HepG2 (cell line): ENCODE measurements around the gene JAKMIP2. TPM values are rescaled to one million over a fixed set of nuclear protein-coding genes. Genes with fewer than 3 reads are reported as not detected.

Source experiments
- DNMT1 ChIP-seq: sonication (generic); formaldehyde crosslinking; IDR thresholded peaks from 2 replicates; pipeline ENCODE4 v1.5.1; 2020; ENCODE audit warnings: mild to moderate bottlenecking, missing genetic modification reagents
- EHMT2 ChIP-seq: fragments of 200-600 bp; sonication (generic); IDR thresholded peaks from 2 replicates; pipeline ENCODE4 v1.7.0; 2017; ENCODE audit warnings: antibody characterized with exemption, low read depth, low read length, borderline replicate concordance
- ELF4 ChIP-seq: sonication (generic); formaldehyde crosslinking; IDR thresholded peaks from 2 replicates; pipeline ENCODE4 v1.5.0; 2020; ENCODE audit warnings: missing genetic modification reagents, mild to moderate bottlenecking, moderate library complexity, borderline replicate concordance
- FOXA1 ChIP-seq, 2 experiments: fragments of 450-650 bp in 1 of 2; sonication (generic) in 1 of 2; formaldehyde crosslinking in 1 of 2; IDR thresholded peaks; 2 replicates each; pipeline versions ENCODE4 v1.4.0 to v1.6.1; 2016 to 2020; ENCODE audit warnings: missing genetic modification reagents in 1 of 2
- HNRNPL ChIP-seq: fragments of 200-400 bp; formaldehyde crosslinking; IDR thresholded peaks from 2 replicates; pipeline ENCODE4 v1.6.1; 2017; ENCODE audit warnings: mild to moderate bottlenecking, low read depth, low read length
- IRX3 ChIP-seq: sonication (generic); formaldehyde crosslinking; IDR thresholded peaks from 2 replicates; pipeline ENCODE4 v1.8.1; 2023; ENCODE audit warnings: mild to moderate bottlenecking, low read depth, missing genetic modification reagents, borderline replicate concordance
- KAT2B ChIP-seq: fragments of 150-350 bp; IDR thresholded peaks from 2 replicates; pipeline ENCODE4 v1.6.1; 2014; ENCODE audit warnings: low read depth, low read length, borderline replicate concordance
- NAIF1 ChIP-seq: sonication (generic); formaldehyde crosslinking; IDR thresholded peaks from 2 replicates; pipeline ENCODE4 v1.5.0; 2020; ENCODE audit warnings: mild to moderate bottlenecking, missing genetic modification reagents, borderline replicate concordance
- PITX1 ChIP-seq: sonication (generic); formaldehyde crosslinking; IDR thresholded peaks from 2 replicates; pipeline ENCODE4 v1.5.1; 2020; ENCODE audit warnings: mild to moderate bottlenecking, missing genetic modification reagents
- PTBP1 ChIP-seq: fragments of 200-400 bp; formaldehyde crosslinking; IDR thresholded peaks from 2 replicates; pipeline ENCODE4 v1.6.1; 2018; ENCODE audit warnings: low read length, low read depth; ENCODE audit not compliant: poor library complexity, severe bottlenecking
- RARA ChIP-seq: IDR thresholded peaks from 2 replicates; pipeline ENCODE4 v1.6.1; 2016; ENCODE audit warnings: missing genetic modification reagents, missing compliant biosample characterization
- REPIN1 ChIP-seq: sonication (generic); formaldehyde crosslinking; IDR thresholded peaks from 2 replicates; pipeline ENCODE4 v1.8.0; 2022; ENCODE audit warnings: missing genetic modification reagents, low read depth, mild to moderate bottlenecking, borderline replicate concordance
- RFX1 ChIP-seq: fragments of 450-650 bp; IDR thresholded peaks from 2 replicates; pipeline ENCODE4 v1.6.1; 2017
- SP4 ChIP-seq: sonication (generic); formaldehyde crosslinking; IDR thresholded peaks from 2 replicates; pipeline ENCODE4 v1.8.1; 2023; ENCODE audit warnings: mild to moderate bottlenecking, missing genetic modification reagents
- TAF1 ChIP-seq: sonication (generic); formaldehyde crosslinking; IDR thresholded peaks from 2 replicates; pipeline ENCODE4 v1.4.0; 2020; ENCODE audit warnings: missing genetic modification reagents
- TBP ChIP-seq: sonication (generic); formaldehyde crosslinking; IDR thresholded peaks from 2 replicates; pipeline ENCODE4 v1.5.0; 2020; ENCODE audit warnings: missing genetic modification reagents
- ZFX ChIP-seq: sonication (generic); formaldehyde crosslinking; IDR thresholded peaks from 2 replicates; pipeline ENCODE4 v1.4.0; 2020; ENCODE audit warnings: mild to moderate bottlenecking, low read depth, missing genetic modification reagents, moderate library complexity
- ZMYM4 ChIP-seq: sonication (generic); formaldehyde crosslinking; IDR thresholded peaks from 2 replicates; pipeline ENCODE4 v1.8.1; 2023; ENCODE audit warnings: mild to moderate bottlenecking, missing genetic modification reagents
- ZNF101 ChIP-seq: sonication (generic); formaldehyde crosslinking; IDR thresholded peaks from 2 replicates; pipeline ENCODE4 v1.4.0; 2020; ENCODE audit warnings: mild to moderate bottlenecking, low read depth, missing genetic modification reagents, borderline replicate concordance
- ZNF317 ChIP-seq: sonication (generic); formaldehyde crosslinking; IDR thresholded peaks from 2 replicates; pipeline ENCODE4 v1.5.0; 2020; ENCODE audit warnings: mild to moderate bottlenecking, missing genetic modification reagents
- ZNF33B ChIP-seq: sonication (generic); formaldehyde crosslinking; IDR thresholded peaks from 2 replicates; pipeline ENCODE4 v1.5.1; 2020; ENCODE audit warnings: mild to moderate bottlenecking, missing genetic modification reagents
- ZNF512 ChIP-seq: sonication (generic); formaldehyde crosslinking; IDR thresholded peaks from 2 replicates; pipeline ENCODE4 v1.4.0; 2020; ENCODE audit warnings: mild to moderate bottlenecking, missing genetic modification reagents
- ZNF737 ChIP-seq: sonication (generic); formaldehyde crosslinking; IDR thresholded peaks from 2 replicates; pipeline ENCODE4 v1.5.0; 2020; ENCODE audit warnings: missing genetic modification reagents, mild to moderate bottlenecking, borderline replicate concordance
- ZSCAN5A ChIP-seq: sonication (generic); formaldehyde crosslinking; IDR thresholded peaks from 2 replicates; pipeline ENCODE4 v1.8.0; 2022; ENCODE audit warnings: mild to moderate bottlenecking, missing genetic modification reagents, borderline replicate concordance
- polyA plus RNA-seq, 8 experiments: library from polyadenylated mRNA; depleted of rRNA in 3 of 8; stranded (reverse) in 7 of 8; unstranded in 1 of 8; fragments of >200 nt; fragmentation: Illumina TruSeq in 4 of 8; extraction: Trizol in 4 of 8; gene quantifications; 2 replicates each; pipeline versions ENCODE4 v1.2.1 to v1.2.3, GENCODE V29; 2011 to 2016; ENCODE audit warnings: low read depth in 4 of 8, missing spikeins in 1 of 8, mixed read lengths in 1 of 8; ENCODE audit not compliant: insufficient read depth in 1 of 8
- total RNA-seq, 5 experiments: library from RNA; depleted of rRNA; stranded (reverse); fragments of >200 nt; fragmentation: Illumina TruSeq; extraction: Trizol; gene quantifications; 2 replicates each; pipeline ENCODE4 v1.2.3, GENCODE V29; 2016; ENCODE audit warnings: low read depth in 1 of 5
- TF ChIP-seq, protein P1 (sequence below): sonication (generic); formaldehyde crosslinking; IDR thresholded peaks from 2 replicates; pipeline ENCODE4 v1.9.0; 2022; ENCODE audit warnings: missing genetic modification reagents, mild to moderate bottlenecking, borderline replicate concordance
- TF ChIP-seq, protein P2 (sequence below): fragments of 450-650 bp; IDR thresholded peaks from 2 replicates; pipeline ENCODE4 v1.6.1; 2016

JAKMIP2 gene
- total and polyA plus RNA-seq, 2 of the 13 experiments (the other 11 are each of a cell fraction or from before 2014, with no cell fraction given), result 0.04 to 2.1 TPM

GRCh38 chr5:147648597-147648996, 133.9 kb downstream of the JAKMIP2 start (continued):
- TF ChIP-seq RARA (CRISPR knock-in tag) (peak; percentile 95), ZMYM4 (peak; percentile 94), PTBP1 (no peak), EHMT2 (peak; percentile 31; the same call in 1 of the 2 replicates), DNMT1 (no peak), SP4 (no peak), FOXA1 (IDR thresholded peaks at IDR 0.05) (no peak), FOXA1 (CRISPR knock-in tag; IDR thresholded peaks at IDR 0.05) (peak; percentile 50; the same call in 1 of the 2 replicates), PITX1 (peak; percentile 88), NAIF1 (CRISPR knock-in tag) (no peak), IRX3 (no peak), ELF4 (no peak), ZNF33B (CRISPR knock-in tag) (no peak), RFX1 (no peak), ZNF737 (no peak), ZNF101 (CRISPR knock-in tag) (no peak), TAF1 (no peak), HNRNPL (no peak), ZFX (CRISPR knock-in tag) (peak; percentile 38; the same call in 1 of the 2 replicates), TBP (CRISPR knock-in tag) (no peak), ZSCAN5A (no peak), REPIN1 (no peak), KAT2B (no peak), ZNF317 (CRISPR knock-in tag) (no peak), ZNF512 (CRISPR knock-in tag) (no peak)
- TF ChIP-seq, protein P1, sequence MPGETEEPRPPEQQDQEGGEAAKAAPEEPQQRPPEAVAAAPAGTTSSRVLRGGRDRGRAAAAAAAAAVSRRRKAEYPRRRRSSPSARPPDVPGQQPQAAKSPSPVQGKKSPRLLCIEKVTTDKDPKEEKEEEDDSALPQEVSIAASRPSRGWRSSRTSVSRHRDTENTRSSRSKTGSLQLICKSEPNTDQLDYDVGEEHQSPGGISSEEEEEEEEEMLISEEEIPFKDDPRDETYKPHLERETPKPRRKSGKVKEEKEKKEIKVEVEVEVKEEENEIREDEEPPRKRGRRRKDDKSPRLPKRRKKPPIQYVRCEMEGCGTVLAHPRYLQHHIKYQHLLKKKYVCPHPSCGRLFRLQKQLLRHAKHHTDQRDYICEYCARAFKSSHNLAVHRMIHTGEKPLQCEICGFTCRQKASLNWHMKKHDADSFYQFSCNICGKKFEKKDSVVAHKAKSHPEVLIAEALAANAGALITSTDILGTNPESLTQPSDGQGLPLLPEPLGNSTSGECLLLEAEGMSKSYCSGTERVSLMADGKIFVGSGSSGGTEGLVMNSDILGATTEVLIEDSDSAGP (CRISPR knock-in tag), result no peak
- TF ChIP-seq, protein P2, sequence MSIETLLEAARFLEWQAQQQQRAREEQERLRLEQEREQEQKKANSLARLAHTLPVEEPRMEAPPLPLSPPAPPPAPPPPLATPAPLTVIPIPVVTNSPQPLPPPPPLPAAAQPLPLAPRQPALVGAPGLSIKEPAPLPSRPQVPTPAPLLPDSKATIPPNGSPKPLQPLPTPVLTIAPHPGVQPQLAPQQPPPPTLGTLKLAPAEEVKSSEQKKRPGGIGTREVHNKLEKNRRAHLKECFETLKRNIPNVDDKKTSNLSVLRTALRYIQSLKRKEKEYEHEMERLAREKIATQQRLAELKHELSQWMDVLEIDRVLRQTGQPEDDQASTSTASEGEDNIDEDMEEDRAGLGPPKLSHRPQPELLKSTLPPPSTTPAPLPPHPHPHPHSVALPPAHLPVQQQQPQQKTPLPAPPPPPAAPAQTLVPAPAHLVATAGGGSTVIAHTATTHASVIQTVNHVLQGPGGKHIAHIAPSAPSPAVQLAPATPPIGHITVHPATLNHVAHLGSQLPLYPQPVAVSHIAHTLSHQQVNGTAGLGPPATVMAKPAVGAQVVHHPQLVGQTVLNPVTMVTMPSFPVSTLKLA, result no peak
